Inferior parietal cortex (tissue), 1 donor: ENCODE results near the gene ING3.
"Not testable (repeated sequence)": the region's sequence is repeated elsewhere in the genome, so short reads cannot be mapped to it uniquely, and the experiment has no call there.

ENCODE experiments used
- DNase-seq: peaks from one replicate; pipeline ENCODE4 v3.0.0-alpha.2; 2016; ENCODE audit errors: extremely low spot score

ING3 gene

DNA sequence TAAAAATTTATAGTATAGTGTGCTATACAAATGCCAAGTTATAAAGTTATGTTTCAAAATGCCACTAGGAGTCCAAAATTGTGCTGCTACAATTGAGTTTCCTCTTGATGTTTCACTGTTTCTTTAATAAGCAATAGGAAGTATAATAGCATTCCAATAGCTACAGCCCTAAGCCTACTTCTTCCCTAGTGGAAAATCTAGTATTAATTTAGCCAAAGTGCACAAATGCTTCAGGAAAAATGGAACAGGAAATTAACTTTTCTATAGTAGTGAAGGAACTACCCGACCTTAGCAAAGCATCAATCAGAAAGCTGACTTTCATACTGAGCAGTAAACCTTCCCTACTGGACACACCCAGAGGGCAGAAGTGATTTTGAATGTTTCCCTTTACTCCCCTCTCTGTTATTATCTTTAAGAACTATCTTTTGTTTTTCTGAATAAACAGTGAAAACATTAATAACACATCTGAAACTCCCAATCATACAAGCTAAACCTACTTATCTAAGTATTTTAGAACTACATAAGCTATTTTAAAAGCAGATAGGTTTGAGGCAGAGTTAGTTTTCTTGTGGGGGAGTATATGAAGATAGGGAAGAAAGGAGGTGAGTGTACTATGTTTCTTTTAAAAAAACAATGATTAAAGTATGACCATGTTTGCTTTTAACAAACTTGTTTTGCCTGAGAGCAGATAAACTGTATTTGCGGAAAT, 51.6 kb downstream of the ING3 start:
- no peak for DNase-seq

DNA sequence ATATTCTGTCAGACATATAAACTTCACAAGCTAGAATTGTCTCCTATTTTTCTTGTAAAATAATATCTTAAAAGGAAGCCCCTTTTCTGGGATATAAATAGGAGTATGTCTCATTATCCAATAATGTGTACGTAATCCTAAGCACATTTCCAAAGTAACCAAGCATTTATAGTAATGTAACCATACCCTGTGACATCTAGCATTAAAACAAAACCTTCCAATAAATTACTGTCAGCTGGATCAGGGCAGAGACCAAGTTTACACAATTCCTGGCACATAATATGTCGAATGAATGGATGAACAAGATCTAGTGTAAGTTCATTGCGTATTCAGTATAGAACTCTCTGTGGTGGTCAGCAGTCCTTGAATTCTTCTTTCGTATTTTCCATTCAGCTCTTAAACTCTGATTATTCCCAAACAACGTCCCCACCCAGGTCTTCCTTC, 52.2 kb downstream of the ING3 start:
- DNase-seq: no peak

DNA sequence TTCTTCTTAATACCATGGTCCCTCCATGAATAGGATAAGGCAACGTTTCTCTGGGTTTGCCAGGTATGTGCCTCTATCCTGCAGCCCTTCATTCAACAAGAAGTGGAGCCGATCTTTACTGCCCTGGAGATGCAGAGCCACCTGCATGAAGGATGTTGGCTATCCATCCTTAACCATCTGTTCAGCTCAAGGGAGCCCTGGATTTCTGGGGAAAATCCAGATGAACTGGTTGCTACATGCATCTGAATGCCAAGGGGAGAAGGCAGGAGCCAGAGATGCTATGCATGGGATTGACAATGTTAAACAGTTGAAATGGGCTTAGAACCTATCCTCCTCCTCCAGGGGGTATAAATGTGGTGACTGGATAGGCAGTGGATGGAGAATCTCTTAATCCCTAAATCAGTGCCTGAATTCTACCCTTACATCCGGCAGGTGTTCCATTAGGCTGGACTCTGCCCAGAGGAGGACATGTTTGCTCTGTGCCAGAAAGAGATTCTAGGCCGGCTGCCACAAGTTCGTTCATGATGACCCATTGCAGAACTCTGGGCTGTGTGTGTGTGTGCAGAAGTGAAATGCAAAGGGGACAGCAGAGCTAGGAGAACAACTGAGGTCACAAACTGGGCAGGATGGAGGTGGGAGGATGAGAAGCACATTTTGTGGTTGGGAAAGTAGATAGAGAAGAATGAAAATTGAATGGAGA, 53.6 kb downstream of the ING3 start:
- no peak for DNase-seq

DNA sequence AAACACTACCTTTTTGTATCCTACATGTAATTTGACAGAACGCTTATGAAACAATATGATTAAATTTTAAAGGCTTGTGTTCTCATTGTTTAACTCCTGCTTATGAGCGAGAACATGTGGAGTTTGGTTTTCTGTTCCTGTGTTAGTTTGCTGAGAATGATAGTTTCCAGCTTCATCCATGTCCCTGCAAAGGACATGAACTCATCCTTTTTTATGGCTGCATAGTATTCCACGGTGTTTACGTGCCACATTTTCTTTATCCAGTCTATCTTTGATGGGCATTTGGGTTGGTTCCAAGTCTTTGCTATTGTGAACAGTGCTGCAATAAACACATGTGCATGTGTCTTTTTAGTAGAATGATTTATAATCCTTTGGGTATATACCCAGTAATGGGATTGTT, 54.5 kb downstream of the ING3 start:
- DNase-seq: not testable (repeated sequence)

DNA sequence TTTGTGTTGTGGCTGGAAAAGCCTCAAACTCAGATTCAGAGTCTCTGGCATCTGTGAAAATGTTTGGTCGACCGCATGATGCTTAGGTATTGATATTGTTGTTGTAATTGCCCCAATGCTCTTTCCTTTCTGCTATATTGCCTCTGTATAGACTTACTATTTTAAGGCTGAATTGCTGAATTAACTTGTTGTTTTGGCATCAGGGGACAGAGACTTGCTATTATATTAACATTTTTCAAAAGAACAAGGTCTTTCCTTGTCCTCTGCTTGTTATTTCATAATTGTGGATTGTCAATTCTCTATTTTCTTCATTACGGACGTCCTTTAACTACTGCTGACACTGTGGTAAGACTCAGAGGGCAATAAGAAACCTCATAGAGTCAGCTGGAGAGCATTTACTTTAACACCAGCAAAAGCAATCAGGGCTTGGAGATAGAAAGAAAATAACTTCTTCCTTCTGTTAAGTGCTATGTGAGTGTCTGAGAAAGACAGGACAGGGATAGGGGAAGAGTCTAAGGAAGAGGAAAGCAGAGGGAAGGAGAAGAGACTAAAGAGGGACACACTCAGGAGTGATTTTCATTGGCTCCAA, 55.5 kb downstream of the ING3 start:
- no peak for DNase-seq

DNA sequence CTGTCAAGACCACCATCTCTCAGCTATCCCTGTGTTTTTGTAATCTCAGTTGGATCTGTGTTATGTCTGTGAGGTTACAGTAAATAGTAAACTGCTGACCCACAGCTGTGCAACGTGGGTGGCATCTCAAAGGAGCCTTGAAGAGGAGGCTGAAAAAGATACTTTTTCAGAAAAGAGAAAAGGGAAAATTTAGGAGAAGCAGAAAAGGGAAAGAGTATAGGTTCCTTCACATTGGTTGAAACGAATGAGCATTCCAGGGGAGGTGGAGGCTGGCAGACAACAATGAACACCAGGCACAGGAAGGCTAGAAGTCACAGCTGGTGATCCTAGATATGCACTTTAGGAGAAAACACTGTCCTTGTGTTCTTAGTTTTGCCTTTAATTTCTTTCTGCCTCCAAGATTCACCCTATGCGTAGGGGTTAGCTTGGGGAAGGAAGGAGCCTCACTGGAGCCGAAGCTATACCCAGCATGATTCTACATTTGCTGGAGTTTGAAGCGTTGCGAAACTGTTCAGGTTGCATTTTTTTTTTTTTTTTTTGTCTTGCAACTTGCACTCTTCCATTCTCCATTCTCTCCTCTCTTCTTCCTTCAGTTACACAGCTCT, 56.2 kb downstream of the ING3 start:
- no peak for DNase-seq

DNA sequence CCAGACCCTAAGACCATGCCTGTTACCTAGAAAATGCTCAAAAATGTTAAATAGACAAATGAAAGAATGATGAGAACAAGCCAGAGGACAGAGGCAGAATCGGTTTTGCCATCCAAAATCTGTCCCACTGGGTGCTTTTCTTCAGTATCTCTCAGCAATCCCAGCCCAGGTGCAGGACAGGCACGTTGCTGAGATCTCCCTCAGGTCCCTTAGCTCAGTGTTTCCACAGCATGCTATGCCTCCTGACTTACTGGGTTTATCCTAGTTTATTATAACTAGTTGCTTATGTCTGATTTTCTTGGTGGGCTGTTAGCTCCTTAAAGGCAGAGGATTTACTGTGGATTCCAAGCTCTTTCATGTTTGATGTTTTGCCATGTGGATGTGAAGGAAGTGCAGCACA, 58.2 kb downstream of the ING3 start:
- DNase-seq: no peak

DNA sequence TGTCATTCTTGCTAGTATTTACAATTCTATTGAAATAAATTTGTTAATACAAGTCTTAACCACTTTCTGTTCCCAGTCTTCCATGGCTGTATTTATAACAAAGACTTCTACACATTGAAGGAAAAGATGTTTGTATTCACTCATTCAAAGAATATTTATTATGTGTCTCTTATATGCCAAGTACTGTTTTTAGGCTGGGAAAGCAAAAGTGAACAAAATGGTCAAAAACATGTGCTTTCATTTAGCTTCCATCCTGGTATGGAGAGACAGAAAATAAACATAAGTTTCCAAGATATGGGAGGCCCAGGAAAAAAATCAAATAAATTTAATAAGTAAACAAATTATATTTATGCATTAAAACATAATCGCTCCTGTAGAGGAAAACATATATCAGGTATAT, 60.8 kb downstream of the ING3 start:
- DNase-seq: no peak

DNA sequence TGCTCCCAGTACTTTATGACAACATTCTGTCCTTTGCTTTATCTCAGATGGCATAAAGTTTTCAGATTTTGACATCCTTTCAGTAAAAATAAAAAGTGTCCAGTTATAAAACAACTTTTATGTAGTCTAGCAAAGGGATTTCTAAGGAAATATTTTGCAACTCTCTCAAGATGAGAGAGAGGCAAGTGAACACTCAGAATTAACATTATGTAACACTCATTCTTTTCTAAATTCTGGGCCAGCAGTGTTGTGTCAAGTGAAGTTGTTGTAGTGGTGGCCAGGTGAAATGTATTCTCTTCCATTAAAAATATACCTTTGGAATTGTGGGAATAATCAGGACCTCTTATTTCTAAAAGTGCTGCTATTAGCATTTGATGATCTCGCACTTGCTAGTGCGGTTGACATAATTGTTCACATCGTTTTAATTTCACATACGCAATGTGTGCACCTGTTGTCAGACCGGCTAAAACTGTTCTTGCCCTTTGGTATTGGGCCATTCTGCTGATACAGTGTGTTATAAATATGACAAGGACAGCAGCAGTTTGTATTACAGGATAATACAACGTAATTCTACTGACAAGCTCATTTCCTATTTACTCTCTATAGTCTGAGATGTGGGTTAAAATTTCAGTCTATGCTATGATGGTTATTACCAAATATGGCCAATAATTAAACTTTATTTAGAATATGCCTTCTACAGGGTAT, 61.7 kb downstream of the ING3 start:
- no peak for DNase-seq

DNA sequence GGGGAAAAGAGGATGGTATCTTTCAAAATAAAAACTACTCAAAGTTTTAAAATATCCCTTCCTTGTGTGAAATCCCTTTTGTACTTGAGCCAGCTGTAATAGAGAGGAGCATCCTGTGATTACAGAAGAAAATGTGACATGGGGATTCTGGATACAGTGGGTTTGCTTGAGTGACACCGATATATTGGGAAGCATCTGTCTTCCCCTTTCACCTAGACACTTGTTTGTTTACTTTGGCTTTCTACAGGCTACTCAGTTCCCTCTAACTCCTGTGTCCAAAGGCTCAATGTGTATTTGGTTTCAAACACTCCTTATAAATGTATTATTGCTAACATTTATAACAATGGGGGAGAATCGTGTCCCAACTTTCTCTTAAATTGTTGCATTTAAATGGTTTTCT, 62.3 kb downstream of the ING3 start:
- no peak for DNase-seq

DNA sequence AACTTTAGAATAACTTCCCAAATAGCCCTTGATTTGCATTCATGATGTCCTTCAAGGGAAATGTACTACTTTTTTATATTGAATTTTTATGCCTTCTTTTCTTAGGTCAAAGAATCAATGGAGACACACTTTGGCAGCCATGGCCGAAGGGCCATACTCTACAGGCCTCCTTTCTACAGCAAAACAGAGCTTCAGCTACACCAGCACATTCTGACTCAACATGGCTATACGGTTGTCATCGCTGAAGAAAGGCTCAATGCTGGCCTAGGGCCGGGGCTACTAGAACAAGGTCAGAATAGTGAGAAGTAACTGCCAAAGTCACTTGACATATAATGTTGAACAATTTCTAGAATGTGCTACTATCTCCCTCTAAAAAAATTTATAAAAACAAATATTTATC, 65.0 kb downstream of the ING3 start:
- DNase-seq: no peak

DNA sequence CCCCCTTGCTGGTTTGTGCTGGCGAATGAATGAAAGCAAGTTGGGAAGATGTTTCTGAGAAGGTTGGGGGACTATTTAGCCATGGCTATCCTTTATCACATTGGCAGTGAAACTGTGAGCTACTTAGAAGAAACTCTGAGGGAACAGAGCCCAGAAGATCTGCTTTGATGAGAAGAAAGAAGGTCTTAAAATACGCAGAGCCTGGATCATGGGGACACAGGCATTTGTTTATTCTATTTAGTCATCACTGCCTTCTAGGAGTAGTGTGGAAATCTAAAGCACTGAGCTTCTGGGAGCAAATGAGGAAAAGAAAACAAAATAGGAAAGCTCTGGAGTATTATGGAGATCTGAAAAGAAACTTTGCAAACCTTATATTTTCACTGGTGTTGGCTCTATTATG, 66.4 kb downstream of the ING3 start:
- DNase-seq: no peak

DNA sequence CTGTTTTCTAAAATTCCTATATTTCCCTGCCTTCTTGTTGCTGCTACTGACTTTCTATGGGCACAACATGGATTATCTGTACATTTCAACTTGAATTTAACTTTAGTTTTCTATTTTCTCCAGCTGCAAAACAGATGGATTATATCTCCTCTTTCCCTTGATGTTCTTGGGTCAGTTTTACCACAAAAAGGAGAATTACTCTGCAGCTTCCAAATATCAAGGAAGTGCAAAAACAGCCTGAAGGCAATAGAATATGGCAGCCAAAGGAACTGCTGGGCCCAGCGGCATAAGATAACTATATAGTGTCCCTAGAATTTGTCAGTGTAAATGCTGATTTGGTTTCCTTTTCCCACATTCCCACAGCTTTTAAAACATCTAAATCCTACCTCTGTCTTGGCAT, 67.0 kb downstream of the ING3 start:
- no peak for DNase-seq

DNA sequence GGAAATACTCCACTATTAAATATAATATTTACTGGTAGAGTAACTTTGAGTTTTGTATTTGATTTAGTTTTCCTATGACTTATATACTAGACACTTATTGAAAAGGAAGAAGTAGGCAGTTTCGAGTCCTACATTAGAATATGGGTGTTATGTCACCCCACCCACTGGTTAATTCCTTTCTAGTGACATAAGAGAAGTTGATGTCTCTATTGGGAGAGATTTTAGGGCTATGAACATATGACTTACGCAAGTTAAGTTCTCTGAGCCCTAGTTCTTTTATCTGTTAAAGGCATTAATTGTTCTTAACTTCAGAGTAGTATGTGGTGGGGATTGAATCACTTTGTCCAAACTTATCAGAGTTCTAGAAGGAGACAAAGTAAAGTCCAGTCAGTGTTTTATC, 68.4 kb downstream of the ING3 start:
- DNase-seq: no peak

DNA sequence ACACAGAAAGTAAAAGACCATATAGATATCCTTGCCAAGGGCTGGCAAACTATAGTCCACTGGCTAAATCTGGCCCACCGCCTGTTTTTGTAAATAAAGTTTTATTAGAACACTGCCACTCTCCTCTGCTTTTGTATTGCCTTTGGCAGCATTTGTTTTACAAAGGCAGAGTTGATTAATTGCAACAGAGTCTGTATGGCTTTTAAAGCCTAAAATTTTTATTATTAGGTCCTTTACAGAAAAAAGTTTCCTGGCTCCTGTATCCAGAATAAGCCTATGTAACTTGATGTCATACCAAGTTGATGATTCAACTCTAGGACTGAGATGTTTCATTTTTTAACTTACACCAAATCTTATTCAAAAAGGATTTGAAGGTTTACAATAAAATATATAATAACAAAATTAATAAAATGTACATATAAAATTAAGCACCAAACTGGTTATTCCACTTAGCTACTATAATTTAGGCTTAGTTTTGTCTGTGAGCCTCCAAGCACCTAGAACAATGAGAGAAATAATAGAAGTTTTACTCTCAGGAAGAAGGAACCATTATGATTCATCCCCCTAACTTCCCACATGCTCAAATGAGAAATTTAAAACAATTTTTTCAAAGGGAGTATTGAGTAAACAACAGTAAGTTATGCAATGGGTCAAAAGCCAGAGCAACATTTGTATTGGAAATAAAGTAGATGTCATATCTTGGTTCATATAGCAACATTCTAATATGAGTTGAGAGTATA, 69.8 kb downstream of the ING3 start:
- no peak for DNase-seq

DNA sequence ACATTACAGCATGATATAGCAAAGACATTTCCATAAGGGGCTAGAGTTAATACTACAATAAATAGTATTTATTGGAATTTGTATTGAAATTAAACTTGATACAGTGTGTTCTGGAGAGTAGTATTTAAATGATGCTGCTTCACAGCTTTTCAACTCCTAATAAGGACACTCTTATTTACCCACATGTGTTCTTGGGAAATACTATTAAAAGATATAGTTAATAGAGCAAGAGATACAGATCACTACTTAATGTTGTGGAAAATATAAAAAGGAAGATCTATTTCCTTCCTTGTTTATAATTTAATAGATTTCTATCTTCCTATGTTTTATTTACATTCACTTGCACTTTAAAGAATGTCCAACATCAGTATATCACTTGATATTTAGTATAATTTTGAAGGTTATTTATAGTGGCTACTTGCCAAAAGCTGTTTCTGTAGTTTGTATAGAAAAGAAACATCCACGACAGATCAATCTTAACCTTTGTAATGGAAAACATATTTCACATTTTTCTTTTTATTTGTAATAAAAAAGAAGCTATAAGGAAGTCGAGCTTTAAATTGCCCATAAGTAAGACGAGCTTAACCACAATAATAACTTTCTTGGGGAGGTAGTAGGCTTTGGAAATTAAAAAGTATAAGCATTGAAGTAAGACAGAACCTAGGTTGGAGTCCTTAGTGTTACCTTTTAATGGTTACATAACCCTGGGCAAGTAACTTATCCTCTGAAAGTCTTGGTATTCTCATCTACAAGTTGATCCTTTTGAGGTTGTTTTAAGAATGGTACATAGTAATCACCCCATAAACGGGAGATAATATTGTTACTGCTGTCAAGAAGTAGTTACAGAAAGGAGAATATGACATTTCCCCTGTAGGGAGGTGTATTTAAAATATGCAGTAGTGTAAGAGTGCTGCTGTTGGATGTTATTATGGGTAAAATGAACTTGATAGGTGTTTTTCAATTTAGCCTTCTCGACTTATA, 70.7 kb downstream of the ING3 start:
- no peak for DNase-seq

DNA sequence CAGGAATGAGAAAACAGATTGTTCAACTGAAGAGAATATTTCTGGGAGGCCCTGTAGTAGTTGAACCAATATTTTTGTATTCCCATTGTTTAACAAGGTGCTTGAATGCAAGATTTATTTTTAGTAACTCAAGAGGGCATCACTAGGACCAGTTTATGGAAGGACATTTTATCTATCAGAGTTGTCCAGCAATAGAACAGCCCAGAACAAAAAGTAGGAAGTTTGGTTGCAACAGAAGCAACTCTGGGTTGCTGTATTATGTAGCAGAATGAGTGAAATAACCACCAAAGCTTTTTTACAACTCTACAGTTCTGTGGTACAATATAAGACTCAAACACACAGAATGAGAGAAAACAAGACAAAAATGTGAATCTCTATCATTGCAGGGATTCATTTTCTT, 72.6 kb downstream of the ING3 start:
- no peak for DNase-seq

DNA sequence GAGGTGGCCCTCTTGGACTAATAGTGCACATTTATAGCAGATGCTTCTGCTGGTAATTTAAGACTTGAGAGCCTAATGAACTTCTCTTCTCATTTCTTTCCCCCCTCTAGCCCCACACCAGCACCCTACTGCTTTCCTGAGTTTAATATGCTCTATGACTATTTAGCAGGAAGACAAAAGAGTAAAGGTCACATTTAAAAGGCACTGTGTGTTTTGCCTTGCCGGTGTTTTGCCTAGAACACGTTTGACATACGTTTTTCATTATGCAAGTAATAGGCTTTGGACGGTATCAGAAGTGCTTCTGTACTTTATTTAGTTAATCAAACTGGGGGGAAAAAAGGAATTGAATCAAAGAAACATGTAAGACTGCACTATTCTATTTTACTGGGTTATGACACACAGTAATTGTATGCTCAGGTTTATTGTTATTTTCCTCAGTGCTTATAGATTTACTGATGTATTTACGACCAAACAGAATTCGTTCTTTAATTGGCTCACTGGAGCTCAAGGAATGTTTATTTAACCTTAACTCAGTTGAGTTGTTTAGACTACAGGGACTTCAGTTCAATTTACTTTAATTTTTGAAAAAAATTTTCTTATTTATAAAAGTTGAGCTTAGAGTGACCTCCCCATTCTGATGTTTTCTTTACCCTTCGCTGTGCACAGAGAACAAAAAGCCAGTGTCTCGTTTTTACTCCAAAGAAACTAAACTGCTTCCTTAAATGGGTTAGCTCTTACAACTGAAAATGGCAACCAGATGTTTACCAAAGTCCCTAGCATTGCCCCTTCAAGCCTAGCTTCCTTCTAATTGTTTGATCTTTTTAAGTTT, 73.3 kb downstream of the ING3 start:
- DNase-seq: no peak

DNA sequence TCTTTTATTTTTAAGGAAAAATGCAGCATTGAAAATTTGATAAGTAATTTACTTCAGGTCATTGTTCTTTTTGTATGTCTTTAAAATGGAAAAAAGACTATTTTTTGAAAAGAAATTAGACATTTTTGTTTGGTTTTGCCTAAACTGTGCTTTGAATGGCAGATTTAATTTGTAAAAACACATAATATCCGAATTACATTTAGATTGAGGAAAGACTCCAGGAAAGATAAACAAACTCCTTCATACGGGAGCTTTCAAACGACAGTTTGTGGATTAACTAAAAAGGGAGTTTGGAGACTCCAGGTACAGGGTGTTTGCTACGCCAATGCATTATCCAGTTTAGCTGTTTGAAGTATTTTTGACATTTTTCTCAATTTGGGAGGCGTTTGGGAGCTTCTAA, 74.0 kb downstream of the ING3 start:
- no peak for DNase-seq
